ENCODE data around the gene LINC00237. TPM values are rescaled to one million over a fixed set of nuclear protein-coding genes. Genes with fewer than 3 reads are reported as not detected.

LINC00237 gene
- total and polyA plus RNA-seq, 4 donors: not detected

- Histone ChIP-seq H3K9me3 (ENCODE audit: control insufficient read depth in 4 of 4, low read length in 3 of 4) (no peaks in the 10 kb centered on the region), H3K27me3 (ENCODE audit: control insufficient read depth in 4 of 4, insufficient read depth in 4 of 4, low read length in 3 of 4) (no peaks in the 10 kb centered on the region), H3K9ac (ENCODE audit: low read depth in 1 of 2, low read length in 2 of 2) (peak within 1 kb of the TSS; percentile 50), H3K4me1 (ENCODE audit: control insufficient read depth in 4 of 4, insufficient read depth in 4 of 4, low read length in 3 of 4) (peaks cover 0 to 11% (median 7%) of the 10 kb centered on the region in 4 donors), H3K27ac (ENCODE audit: low read depth in 1 of 2, low read length in 2 of 2) (peak within 1 kb of the TSS; percentile 49 to 77), H3K4me3 (ENCODE audit: low read depth in 1 of 3, low read length in 3 of 3) (peak within 1 kb of the TSS; percentile 84 to 87 (median 85)), H3K36me3 (ENCODE audit: control insufficient read depth in 4 of 4, insufficient read depth in 3 of 4, low read depth in 1 of 4, low read length in 3 of 4) (no peaks in the 10 kb centered on the region)
- peak; percentile 99 for DNase-seq (ENCODE audit: low spot score)
- TF ChIP-seq RXRA (IDR thresholded peaks at IDR 0.05): no peak
- TF ChIP-seq SP1 (IDR thresholded peaks at IDR 0.05): peak; percentile 55
- TF ChIP-seq, protein P1, sequence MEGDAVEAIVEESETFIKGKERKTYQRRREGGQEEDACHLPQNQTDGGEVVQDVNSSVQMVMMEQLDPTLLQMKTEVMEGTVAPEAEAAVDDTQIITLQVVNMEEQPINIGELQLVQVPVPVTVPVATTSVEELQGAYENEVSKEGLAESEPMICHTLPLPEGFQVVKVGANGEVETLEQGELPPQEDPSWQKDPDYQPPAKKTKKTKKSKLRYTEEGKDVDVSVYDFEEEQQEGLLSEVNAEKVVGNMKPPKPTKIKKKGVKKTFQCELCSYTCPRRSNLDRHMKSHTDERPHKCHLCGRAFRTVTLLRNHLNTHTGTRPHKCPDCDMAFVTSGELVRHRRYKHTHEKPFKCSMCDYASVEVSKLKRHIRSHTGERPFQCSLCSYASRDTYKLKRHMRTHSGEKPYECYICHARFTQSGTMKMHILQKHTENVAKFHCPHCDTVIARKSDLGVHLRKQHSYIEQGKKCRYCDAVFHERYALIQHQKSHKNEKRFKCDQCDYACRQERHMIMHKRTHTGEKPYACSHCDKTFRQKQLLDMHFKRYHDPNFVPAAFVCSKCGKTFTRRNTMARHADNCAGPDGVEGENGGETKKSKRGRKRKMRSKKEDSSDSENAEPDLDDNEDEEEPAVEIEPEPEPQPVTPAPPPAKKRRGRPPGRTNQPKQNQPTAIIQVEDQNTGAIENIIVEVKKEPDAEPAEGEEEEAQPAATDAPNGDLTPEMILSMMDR (IDR thresholded peaks at IDR 0.05; ENCODE audit: low read depth, low read length, missing input control): peak; percentile 34
- TF ChIP-seq YY1 (IDR thresholded peaks at IDR 0.05): no peak
- no peak for TF ChIP-seq TAF1 (conservative IDR thresholded peaks at IDR 0.05)
- peak; percentile 46 for TF ChIP-seq FOXA2 (IDR thresholded peaks at IDR 0.05)
- TF ChIP-seq FOXA1 (IDR thresholded peaks at IDR 0.05): peak; percentile 72
- peak in 1 of 2 donors; percentile 75 for TF ChIP-seq GABPA (IDR thresholded peaks at IDR 0.05 in 1 of 2, conservative IDR thresholded peaks at IDR 0.05 in 1 of 2)
- WGBS: under 1% methylated on average over 66 of the region's 66 CpGs
Observed at GRCh38 chr20:21125849-21126580, 19.9 kb upstream of the LINC00237 start, which contains the start of gene KIZ. Gene KIZ, plus strand, starts transcription at chr20:21126082. Its CDS starts 34 bp downstream, at chr20:21126116.

GRCh38 chr20:21125072-21125848 lies 19.1 kb upstream of the LINC00237 start:
- DNase-seq (ENCODE audit: low spot score): no peak
- peaks cover 0 to 11% (median 7%) of the 10 kb centered on the region in 4 donors for H3K4me1 ChIP-seq (ENCODE audit: control insufficient read depth in 4 of 4, insufficient read depth in 4 of 4, low read length in 3 of 4)
- 4% methylated on average over 25 of the region's 25 CpGs for WGBS
- H3K27me3 ChIP-seq (ENCODE audit: control insufficient read depth in 4 of 4, insufficient read depth in 4 of 4, low read length in 3 of 4): no peaks in the 10 kb centered on the region
- no peaks in the 10 kb centered on the region for H3K9me3 ChIP-seq (ENCODE audit: control insufficient read depth in 4 of 4, low read length in 3 of 4)
- peak overlapping the region; percentile 44 to 56 for H3K27ac ChIP-seq (ENCODE audit: low read depth in 1 of 2, low read length in 2 of 2)
- peak overlapping the region; percentile 45 to 50 for H3K9ac ChIP-seq (ENCODE audit: low read depth in 1 of 2, low read length in 2 of 2)
- TF ChIP-seq SP1 (IDR thresholded peaks at IDR 0.05) (no peak), EGR1 (IDR thresholded peaks at IDR 0.05; ENCODE audit: low read depth in 2 of 2) (no peak), RAD21 (IDR thresholded peaks at IDR 0.05) (peak in 1 of 2 donors; percentile 35), HNF4G (IDR thresholded peaks at IDR 0.05) (no peak), JUND (IDR thresholded peaks at IDR 0.05) (no peak), RXRA (IDR thresholded peaks at IDR 0.05) (no peak), REST (IDR thresholded peaks at IDR 0.05) (no peak)
- TF ChIP-seq, protein P1 (IDR thresholded peaks at IDR 0.05; ENCODE audit: low read depth, low read length, missing input control): peak; percentile 17
- no peaks in the 10 kb centered on the region for H3K36me3 ChIP-seq (ENCODE audit: control insufficient read depth in 4 of 4, insufficient read depth in 3 of 4, low read depth in 1 of 4, low read length in 3 of 4)
- H3K4me3 ChIP-seq (ENCODE audit: low read depth in 1 of 3, low read length in 3 of 3): peak overlapping the region; percentile 57 to 87 (median 74)
